Fibroblast of skin of right quadriceps (primary cell): ENCODE results near the gene CD302.
"Not testable (repeated sequence)": the region's sequence is repeated elsewhere in the genome, so short reads cannot be mapped to it uniquely, and the experiment has no call there.

Experiments used
- DNase-seq: peaks from one replicate; pipeline ENCODE4 v3.0.0-alpha.2; 2013

Gene CD302

DNA sequence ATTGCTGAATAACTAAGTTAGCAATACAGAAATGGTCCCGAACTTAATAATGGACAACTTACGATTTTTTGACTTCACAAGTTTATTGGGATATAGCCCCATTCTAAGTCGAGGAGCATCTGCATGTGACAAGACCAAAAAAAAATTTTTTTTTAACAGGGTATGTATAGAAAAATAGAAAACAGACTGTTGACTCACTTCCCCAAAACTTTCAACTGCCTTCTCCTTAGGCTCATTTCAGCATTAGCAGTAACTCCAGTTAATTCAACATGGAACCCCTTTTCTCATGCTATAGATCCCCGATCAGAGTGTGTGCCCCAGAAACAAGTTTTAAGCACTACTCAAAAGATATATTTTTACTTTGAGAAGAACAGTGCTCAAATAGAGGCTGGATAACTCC lies 5.4 kb downstream of the CD302 start:
- DNase-seq = no peak

DNA sequence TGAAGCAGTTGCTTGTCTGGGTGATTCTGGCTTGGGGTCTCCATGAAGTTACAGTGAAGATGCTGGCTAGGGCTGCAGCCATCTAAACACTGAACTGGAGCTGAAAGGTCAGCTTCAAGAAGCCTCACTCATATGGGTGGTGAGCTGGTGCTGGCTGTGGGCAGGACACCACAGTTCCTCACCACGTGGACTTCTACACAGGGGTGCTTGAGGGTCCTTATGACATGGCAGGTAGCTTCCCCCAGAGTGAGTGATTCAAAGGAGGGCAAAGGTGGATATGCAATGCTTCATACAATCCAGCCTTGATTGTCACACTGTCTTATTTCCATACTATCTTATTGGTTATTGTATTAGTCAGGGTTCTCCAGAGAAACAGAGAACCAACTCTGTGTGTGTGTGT lies 6.0 kb downstream of the CD302 start:
- DNase-seq = no peak

DNA sequence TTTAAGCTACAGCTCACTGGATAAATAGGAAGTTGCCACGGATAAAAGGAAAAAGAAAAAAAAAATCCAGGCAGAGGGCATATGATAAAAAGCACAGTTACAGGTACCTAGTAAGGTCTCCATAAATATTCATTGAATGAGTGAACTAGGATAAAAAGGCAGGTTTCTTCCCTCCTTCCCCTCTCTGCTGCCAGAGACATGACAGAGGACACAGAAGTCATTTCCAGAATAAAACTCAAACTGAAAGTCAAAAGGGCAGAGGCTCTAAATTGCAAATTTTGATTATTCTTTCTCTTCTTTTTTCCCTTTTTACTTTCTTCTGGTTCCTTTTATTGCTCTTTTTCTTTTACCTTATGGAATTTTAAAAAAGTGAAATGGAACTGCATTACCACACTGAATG lies 7.7 kb downstream of the CD302 start:
- DNase-seq = no peak

DNA sequence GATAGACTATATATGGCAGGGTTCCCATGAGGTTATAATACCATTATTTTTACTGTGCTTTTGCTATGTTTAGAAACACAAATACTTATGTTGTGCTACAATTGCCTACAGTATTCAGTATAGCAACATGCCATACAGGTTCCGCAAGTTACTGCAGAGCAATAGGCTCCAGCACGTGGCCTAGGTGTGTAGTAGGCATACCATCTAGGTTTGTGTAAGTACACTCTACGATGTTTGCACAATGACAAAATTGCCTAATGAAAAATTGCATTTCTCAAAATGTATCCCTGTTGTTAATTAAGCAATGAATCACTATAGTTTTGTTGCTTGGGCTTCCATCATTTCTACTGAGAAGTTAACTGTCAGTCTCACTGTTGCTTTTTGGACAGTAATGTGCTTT lies 9.8 kb downstream of the CD302 start:
- no peak for DNase-seq

DNA sequence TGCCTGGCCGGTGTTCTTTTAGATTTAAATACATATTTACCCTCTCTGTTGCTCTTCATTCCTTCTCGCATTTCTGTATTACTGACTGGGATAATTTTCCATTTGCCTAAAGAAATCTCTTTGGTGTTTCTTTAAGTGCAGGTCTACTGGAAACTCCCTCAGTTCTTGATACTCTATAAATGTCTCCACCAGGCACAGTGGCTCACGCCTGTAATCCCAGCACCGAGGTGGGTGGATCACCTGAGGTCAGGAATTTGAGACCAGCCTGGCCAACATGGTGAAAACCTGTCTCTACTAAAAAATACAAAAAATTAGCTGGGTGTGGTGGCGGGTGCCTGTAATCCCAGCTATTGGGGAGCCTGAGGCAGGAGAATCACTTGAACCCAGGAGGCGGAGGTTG lies 10.4 kb downstream of the CD302 start:
- DNase-seq = not testable (repeated sequence)

DNA sequence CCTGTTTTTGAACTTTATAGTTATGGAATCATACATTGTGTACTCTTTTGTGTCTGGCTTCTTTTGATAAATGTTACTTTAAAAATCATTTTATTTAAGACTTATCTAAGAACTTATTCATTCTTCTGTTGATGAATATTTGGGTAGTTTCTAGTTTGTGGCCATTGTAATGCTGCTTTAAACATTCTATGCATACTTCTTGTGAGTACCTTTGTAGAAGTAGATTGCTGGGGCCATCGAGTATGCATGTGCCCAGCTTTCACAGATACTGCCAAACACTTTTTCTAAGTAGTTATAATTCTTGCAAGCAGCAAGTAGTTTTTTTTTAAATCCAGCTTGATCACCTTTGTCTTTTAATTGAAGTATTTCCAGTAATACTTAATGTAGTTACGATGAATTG lies 11.1 kb downstream of the CD302 start:
- DNase-seq = no peak

DNA sequence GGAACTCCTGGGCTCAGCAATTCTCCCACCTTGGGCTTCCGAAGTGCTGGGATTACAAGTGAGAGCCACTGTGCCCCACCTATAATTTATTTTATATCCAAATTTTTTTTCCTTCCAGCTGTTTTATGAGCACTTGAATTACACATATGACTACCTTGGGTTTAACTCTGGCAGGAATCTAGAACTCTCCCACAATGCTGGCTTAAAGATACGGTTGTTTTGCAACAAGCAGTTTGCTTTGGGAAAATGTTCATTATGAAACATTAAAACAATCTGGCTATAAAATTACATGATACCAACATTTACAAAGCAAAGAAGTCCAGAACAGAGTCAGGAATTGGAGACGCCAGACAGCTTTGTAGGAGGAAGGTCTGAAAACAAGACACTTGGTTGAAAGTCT lies 12.8 kb downstream of the CD302 start:
- no peak for DNase-seq

DNA sequence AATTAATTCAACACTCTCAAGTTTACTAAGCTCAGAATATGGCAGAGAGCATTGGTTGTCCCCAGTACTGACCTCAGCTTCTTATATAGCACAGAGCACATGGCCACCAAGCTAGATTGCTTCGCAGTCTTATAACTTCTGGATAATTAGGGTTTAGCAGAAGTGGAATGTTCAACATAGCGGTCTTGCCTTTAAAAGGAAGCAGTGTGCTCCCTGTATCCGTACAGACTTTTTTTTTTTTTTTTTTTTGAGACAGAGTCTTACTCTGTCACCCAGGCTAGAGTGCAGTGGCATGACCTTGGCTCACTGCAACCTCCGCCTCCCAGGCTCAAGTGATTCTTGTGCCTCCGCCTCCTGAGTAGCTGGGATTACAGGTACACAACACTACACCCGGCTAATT lies 13.3 kb downstream of the CD302 start:
- not testable (repeated sequence) for DNase-seq

DNA sequence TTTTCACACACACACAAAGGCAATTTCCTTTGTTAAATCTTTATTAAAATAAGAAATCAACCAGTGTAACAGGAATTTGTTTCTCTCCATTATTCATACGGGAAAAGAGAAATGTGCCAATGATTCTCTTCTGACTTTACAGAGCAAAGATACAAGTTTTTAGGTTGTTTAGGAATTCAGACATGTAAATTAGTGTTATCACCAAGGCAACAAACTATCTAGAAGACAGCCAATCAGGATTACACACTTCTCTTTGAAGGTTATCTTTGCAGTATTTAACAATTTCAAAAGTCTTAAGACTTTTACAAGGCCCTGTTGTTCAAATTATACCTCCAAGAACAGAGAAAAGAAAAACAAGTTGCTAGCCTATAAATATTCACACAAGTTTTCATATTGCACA lies 14.5 kb downstream of the CD302 start:
- no peak for DNase-seq

DNA sequence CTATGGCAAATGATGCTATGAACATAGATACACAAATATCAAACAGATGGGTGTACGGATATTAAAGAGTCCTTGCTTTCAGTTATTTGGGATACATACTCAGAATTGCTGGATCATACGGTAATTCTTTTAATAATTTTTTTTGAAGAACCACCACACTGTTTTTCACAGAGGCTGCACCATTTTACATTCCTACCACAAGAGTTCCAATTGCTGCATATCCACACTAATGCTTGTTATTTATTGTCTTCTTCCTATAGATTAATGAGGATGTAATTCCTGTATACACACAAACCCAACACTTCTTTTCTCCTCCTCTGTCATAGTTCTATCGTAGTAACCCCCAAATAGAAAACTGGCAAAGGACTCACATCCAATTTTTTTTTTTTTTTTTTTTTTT lies 21.7 kb downstream of the CD302 start:
- no peak for DNase-seq

DNA sequence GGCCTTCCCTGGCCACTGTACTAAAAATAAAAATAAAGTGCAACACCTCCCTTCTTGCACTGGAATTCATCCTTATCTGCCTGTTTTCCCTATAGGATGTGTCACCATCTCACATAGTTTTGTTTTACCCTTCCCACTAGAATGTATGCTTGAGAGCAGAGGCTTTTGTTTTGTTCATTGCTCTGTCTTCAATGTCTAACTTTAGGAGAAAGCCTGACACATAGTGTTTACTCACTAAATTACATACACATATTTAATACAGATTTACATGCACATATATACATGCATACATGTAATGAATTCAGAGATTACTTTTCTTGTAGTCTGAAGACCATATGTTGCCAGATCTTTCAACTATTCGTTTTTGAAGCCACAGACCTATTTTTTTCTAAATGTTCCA lies 23.0 kb downstream of the CD302 start:
- peak; percentile 28 for DNase-seq

DNA sequence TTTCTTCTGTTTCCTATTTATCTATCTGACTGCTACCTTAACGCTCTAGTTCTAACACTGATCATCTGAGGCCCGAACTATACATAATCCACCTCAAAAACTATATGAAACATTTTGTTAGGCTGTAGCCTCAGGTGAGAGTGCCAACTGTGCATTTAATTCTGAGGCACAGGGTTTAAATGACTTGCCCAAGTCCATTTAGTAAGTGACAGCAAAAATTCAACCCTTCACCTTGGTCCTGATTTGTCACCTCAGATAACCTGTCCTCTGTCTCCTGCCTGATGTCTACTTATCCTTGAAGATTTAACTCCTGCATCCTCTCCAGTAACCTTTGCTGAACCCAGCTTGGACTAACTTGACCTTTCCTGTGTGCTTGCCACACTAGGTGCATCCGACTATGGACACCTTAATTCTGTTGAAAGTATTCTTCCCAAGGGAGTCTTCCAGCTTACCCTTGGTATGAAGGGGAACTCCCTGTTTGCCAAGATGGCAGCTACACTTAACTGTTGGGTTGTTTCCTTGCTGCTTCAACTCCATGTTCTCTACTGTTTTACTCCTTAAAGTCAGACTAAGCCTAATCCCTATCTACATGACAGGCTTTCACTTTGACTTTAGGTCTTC lies 23.5 kb downstream of the CD302 start:
- DNase-seq = no peak

DNA sequence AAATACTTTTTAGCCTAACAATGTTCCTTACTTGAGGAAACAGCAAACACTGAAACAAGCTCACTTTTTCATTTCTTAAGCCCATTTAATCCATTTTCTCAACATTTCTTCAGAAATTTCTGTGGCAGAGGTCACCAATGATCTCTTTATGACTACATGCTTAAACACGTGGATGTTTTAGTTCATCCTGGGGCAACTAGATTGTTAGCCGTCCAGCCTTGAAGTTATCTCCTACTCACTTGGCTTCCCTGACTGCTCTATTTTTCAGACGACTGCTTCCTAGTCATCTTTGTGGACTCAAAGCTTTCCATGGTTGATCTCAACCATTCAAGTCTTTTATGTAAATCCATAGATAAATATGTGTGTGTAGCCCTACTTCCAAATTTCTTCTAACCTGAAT lies 24.1 kb downstream of the CD302 start:
- no peak for DNase-seq

DNA sequence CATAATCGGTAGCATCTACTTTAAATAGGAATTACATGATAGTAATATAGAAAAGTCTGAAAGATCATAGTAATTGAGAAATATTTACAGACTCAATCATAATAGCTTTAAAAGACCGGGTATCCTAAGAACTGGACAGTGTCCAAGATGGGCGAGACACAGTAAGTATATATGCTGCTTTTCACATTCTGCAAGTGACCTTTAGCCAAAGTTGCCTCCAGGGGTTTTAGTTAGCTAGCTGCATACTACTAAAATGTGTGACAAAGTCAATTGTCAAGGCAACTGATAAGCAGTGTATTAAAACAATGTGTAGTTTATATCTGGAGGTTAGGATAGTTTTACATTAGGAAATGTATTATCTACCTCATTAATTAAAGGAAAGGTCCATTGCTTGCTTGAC lies 24.6 kb downstream of the CD302 start:
- DNase-seq = peak; percentile 7

DNA sequence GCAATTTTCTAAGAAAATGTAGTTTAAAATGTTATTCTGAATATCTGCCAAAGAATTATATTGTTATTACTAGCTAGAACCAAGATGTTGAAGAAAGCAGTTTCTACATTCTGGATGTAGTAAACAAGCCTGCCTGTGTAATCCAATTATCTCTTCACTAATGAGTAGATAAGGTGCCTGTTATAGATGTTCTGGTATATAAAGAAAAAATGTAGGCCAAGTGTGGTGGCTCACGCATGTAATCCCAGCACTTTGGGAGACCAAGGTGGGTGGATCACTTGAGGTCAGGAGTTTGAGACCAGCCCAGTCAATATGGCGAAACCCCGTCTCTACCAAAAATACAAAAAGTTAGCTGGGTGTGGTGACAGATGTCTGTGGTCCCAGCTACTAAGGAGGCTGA lies 28.9 kb downstream of the CD302 start:
- no peak for DNase-seq

DNA sequence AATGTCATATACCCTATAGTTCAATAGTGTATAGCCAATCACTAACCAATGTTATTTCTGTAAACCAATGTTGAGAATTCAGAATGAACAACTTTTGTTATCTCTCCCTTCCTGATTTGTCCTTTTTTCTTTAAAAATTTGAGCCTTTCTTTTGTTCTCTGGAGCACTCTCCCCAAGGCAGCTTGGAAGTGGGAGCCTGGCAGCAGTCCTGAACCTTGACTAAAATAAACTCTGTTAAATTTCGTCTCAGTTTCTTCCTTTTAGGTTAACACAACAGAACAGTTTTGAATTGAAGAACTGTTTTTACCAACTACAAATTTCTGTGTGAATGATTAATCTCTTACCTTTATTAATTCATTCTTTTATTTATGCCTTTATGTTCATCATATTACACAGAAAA lies 35.9 kb downstream of the CD302 start:
- DNase-seq = no peak

DNA sequence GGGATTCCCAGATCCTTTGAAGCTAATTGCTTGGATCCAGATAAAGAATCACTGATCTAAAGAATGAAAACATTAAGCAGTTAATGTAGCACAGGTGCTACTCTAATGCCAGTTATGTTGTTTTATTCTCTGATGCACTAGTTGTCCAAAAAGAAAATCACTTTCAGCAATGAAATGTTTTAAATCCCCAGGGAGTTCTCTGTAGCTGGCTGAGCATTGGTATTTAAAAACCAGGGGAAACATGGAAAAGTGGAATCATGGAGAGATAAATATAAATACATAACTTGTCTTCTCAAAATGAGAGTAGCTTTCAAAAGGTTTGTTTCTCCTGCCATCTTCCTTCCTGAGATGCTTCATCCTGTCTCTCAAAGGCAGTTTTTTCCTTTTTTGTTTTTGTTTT lies 37.7 kb downstream of the CD302 start:
- DNase-seq = no peak

DNA sequence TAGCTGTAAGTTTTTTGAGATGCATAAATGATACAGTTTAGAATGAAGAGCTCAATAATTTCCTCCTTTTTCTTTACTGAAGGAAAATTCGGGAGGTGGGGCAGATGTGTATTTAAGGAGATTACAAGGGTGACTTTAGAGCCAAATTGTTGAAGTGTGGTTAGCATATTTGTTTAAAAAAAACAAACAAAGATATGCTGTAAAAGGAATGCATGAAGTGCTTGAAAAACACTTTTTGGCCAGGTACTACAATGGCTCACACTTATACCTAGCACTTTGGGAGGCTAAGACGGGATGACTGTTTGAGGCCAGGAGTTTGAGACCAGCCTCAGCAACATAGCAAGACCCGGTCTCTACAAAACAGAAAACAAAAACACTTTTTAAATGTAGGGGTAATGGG lies 38.4 kb downstream of the CD302 start:
- no peak for DNase-seq

DNA sequence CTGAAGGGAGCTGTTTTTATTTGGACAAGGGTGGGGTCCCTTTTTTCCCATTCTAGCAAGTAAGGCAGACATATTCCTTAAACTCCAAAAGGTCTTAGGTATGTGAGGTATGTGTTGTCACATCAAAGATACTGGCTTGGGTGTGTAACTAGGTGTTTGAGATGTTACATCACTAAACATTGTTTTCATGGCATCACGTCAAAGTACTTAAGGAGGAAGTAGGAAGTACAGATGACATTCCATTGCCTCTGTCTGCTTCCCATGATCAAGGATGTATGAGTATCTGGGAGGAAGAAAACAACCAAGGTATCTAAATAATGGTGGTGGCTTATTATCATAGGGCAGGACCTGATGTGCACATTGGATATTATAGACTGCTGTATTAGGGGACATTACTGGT lies 39.3 kb downstream of the CD302 start:
- DNase-seq = no peak

DNA sequence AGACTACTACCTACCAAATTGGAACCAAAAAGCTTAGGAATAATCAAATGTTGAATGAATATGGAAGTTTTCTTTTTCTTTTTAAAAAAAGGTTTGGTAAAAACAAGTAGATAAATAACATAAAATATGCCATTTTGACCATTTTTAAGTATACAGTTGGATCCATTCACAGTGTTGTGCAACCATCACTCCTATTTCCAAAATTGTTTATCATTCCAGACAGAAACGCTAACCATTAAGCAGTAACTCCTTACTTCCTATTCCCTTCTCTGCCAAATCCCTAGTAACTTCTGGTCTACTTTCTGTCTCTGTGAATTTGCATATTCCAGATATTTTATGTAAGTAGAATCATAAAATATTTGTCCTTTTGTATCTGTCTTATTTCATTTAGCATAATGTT lies 39.8 kb downstream of the CD302 start:
- no peak for DNase-seq

DNA sequence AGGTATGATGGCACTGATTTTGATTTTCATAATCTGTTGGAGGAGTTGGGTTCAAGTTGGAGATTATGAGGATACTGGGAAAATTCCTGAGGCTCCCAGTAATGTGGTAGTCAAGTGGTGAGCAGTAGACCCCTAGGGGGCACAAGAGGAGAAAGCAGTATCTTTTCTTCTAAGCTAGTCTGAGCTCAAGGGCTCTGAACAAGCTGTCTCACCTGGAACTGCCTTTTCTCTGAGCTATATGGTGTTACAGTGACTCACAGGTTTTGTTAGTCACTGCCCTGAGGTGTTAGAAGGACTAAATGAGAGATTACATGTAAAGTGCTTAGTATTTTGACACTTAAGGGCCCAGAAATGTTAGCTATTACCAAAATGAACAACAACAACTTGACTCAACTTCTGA lies 42.2 kb downstream of the CD302 start:
- peak; percentile 16 for DNase-seq

DNA sequence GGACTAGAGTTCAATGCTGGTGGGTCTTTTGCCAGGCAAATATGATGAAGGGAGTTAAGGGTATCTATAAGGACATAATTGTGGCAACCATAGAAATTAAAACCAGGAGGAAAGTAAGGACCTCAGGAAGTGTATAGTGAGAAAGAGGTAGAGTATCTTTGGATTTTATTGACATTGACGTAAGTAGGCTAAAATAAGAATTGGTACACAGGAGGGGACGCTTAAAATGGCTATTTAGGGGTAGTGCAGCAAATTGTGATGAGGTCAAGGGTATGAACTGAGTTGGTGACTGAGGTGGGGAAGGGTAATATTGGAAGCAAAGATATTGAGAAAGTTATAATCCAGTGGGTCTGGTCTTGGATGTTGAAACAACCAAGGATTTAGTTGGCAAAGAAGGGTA lies 43.0 kb downstream of the CD302 start:
- no peak for DNase-seq

DNA sequence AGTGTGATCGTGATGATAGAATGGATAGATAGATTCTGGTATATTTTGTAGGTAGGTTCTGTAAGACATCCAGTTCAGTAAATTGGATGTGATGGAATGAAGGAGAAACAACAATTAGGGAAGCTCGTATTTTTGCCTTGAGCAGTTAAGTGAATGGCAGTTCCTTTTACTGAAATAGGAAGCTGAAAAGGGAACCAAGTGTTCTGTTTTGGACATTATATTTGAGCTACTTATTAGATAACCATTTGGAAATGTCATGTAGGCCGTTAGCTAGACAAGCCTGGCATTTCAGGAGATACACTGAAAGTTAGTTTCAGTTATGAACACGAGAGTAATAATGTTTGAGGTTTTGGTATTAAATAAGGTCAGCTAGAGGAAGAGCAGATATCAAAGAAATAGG lies 44.2 kb downstream of the CD302 start:
- no peak for DNase-seq

DNA sequence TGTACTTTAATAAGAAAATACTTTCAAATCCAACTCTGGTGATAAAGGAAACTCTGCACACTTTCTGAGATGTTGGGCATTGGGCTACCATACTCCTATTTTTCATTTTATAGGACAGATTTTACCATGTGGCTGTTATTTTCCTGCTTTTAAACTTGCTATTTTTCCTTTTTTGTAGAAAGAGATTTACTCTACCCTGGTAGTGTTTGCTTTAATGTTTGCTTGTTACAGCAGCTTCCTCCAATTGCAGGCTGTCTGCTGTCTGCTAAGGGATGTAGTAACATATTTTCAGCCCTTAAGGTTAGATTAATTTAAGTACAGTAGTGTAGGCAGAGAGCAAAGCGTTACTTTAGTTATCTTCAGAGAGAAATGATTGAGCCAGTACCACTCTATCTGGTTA lies 47.1 kb downstream of the CD302 start:
- no peak for DNase-seq

DNA sequence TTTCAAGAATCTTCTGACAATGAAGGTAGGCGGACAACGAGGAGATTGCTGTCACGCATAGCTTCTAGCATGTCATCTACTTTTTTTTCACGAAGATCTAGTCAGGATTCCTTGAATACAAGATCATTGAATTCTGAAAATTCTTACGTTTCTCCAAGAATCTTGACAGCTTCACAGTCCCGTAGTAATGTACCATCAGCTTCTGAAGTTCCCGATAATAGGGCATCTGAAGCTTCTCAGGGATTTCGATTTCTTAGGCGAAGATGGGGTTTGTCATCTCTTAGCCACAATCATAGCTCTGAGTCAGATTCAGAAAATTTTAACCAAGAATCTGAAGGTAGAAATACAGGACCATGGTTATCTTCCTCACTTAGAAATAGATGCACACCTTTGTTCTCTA lies 49.9 kb downstream of the CD302 start:
- no peak for DNase-seq

DNA sequence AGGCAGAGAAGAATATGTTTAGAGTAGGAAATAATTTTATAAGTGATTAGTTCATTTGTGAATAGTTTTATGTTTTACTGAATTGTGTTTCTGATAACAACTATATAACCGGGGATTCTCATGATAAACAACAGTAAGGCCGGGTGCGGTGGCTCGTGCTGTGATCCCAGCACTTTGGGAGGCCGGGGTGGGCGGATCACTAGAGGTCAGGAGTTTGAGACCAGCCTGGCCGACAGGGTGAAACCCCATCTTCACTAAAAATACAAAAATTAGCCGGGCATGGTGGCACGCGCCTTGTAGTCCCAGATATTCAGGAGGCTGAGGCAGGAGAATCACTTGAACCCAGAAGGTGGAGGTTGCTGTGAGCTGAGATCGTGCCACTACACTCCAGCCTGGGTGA lies 52.8 kb downstream of the CD302 start:
- DNase-seq = not testable (repeated sequence)
